ENCODE data around the gene PLEKHA5.

DNA sequence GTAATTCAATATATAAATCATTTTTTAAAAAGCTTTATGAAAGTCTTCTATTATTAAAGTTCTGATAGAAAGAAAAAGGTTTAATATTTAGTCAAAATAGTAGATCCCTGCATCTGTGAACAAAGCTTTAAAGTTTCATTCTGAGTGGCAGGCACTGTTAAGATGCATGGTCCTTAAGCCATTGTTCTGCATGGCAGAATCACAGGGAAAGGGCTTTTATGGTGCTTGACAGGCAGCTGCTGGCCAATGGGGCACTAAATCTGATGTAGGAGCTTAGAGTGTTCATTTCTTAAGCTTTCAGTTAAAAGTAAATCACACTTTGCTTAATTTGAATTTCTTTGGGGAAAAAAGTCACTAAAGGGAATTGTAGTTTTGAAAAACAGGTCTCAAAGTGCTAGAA is 148.2 kb downstream of the PLEKHA5 start:
- TF ChIP-seq, protein P1, sequence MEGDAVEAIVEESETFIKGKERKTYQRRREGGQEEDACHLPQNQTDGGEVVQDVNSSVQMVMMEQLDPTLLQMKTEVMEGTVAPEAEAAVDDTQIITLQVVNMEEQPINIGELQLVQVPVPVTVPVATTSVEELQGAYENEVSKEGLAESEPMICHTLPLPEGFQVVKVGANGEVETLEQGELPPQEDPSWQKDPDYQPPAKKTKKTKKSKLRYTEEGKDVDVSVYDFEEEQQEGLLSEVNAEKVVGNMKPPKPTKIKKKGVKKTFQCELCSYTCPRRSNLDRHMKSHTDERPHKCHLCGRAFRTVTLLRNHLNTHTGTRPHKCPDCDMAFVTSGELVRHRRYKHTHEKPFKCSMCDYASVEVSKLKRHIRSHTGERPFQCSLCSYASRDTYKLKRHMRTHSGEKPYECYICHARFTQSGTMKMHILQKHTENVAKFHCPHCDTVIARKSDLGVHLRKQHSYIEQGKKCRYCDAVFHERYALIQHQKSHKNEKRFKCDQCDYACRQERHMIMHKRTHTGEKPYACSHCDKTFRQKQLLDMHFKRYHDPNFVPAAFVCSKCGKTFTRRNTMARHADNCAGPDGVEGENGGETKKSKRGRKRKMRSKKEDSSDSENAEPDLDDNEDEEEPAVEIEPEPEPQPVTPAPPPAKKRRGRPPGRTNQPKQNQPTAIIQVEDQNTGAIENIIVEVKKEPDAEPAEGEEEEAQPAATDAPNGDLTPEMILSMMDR (IDR thresholded peaks at IDR 0.05; ENCODE audit: low read depth, low read length) = no peak
- TF ChIP-seq EZH2phosphoT487 (IDR thresholded peaks at IDR 0.05; ENCODE audit: low read depth) = no peak

Data from OCI-LY3 (cell line).